Stimulated activated CD4-positive, alpha-beta T cell treated with anti-CD3 and anti-CD28 coated beads, Interleukin-1b, Interleukin-23, amount 100 ng/mL, for 1 hour (primary cell): ENCODE results near the gene ARHGAP42.

Experiments used
- DNase-seq, 2 donors: peaks; one replicate each; pipeline ENCODE4 v3.0.0-alpha.2; 2020; ENCODE audit warnings: low read depth in 2 of 2

The ARHGAP42 gene

DNA sequence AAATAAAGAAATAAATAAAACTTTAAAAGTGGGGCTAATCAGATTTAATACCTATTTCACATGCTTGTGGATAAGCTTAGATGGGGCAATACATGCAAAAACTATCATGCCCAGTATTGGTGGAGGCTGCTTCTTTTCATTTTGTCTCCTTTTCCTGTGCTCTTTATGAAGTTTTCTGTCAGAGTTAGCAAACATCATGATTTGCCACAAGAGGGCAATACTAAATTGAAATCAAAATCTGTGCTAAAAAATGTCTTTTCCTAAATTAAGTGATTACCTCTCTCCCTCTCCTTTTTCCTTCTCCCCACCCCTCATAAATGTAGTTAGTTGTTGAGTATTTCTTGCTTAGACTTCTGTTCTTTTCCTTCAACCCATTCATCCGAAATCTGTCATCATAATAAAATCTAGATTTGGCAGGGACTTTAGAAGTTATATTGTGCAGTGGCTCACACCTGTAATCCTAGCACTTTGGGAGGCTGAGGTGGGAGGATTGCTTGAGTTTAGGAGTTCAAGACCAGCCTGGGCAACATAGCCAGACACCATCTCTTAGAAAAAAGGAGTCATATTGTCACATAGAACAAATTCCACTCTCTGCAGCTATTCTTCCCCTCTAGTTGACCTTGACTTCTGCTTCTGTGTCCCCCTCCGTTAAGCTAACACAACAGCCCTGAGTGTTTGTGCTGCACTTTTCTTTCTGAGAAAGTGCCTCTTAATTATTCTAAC lies 4.7 kb upstream of the ARHGAP42 start:
- DNase-seq = no peak

DNA sequence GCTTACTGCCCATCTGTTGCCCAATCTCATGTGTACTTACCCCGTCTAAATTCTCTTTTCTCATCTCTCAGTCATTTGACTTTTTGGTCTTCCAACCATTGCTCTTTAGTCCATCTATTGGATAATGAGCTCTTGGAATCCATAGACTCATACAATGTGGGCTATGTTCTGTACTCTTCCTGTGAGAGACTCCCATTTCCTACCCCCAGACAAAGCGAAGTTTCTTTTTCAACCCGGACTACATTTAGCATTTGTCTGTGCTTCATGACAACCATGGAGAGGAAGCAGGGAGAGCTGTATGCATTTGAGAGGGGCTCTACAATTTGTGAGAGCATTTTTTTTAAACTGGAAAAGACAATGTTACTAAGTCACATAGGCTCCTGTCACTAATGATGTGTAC lies 4.0 kb upstream of the ARHGAP42 start:
- DNase-seq = no peak

DNA sequence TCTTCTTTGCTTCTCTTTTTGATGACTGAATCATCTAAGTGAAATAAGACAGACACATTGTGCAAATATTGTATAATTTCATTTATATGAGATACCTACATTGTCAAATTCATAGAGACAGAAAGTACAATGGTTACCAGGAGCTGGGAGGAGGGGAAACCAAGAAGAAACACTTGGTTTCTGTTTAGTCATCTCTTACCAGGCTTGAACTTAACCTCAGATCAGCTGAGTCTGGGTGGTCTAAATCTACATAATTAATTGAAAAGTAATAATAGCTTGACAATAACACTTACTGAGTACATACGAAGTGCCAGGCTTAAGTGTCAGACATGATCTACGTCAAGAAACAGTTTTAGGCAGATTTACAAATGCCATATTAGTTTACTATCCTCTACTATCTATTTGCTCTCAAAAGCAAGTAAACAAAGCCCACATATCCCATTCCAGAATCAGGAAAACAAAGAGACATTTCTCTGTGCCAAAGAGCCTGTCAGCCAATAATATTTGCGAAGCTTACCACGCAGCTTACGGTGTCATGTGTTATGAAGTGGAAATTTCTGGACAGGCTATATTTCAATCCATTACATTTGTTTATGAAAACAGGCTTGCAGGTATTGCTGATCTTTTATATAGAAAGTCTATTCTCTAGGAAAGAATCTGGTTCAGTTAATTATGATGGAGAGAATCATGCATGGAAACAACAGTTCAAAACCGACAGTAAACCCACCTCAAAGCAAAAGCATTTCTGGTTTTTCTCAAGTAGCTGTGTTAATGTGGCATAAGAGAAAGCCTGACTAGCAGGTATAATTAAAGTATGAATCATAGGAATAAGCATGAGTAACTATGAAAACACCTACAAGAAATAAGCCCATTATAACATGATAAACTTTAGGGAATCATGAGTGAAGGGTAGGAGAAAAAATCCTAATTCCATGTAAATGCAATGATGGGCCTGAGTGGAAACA lies 2.7 kb upstream of the ARHGAP42 start:
- no peak for DNase-seq

DNA sequence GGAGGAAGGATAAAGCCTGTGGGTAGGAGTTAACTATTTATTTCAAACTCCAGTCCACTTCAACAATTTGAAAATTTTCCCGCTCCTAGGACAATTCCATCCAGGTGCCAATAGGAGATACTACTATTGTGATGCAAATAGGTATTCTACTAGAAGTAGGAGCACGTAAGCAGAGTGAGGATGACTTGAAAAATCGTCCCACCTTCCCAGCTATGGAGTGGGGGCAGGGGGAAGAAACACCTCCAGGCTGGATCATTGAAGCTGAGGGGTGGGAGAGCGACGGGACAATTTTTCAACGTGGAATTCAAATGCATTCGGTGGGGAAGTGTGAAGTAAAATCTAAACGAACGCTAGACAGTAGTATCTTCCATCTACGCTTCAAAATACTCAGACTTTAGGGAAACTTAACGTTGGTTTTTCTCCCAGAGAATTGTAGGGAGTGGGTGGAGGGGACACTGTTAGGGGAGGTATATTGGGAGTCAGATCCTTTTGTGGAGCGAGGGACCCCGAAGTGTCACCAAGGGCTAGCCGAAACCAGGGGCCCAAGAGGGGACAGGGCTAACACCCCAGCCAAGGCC lies 523 bp upstream of the ARHGAP42 start:
- no peak for DNase-seq

DNA sequence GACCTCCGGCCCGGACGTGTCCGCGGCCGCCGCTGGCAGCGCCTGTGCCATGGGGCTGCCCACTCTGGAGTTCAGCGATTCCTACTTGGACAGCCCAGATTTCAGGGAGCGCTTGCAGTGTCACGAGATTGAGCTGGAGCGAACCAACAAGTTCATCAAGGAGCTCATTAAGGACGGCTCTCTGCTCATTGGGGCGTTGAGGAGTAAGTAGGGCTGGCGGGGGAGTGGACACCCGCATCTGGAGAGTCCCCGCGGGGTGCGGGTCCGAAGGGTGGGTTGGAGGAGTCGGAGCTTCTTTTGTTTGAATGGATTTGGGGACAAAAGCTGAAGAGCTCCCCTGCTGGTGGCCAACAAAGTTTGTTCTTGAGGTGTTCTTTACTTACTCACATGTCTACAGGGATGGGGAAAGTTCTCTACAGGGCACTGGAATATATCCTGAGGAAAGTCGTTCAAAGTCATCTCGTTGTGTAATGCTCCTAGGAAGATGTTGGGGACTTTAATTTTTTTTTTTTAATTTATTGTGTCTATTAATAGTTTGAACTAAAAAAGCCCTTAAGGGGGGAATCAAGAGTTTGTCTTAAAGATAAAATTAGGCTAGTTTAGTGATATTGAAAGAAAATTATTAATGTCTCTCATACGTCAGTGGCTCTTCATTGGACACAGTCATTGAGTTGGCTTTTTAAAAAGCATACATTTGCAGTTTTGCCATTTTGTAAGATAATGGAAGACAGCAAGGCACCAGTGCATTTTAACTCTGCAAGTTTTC lies 725 bp downstream of the ARHGAP42 start:
- no peak for DNase-seq

DNA sequence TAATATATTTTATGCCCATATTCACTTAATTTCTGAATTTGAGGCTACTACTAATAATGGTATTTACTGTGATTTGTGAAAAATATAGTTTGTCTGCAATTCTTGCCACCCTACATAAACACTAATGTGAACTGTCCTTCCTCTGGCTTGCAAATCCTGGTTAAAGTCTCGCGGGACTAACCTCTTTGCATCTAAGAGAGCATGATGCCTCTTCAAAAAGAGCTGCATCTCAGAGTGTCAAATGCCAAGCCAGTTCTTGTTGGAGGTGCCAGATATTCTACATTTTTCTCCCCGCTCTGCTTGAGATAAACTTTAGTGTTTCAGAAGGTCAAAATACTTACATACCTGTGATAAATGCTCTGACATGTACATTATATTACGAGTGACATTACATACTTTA lies 2.1 kb downstream of the ARHGAP42 start:
- no peak for DNase-seq

DNA sequence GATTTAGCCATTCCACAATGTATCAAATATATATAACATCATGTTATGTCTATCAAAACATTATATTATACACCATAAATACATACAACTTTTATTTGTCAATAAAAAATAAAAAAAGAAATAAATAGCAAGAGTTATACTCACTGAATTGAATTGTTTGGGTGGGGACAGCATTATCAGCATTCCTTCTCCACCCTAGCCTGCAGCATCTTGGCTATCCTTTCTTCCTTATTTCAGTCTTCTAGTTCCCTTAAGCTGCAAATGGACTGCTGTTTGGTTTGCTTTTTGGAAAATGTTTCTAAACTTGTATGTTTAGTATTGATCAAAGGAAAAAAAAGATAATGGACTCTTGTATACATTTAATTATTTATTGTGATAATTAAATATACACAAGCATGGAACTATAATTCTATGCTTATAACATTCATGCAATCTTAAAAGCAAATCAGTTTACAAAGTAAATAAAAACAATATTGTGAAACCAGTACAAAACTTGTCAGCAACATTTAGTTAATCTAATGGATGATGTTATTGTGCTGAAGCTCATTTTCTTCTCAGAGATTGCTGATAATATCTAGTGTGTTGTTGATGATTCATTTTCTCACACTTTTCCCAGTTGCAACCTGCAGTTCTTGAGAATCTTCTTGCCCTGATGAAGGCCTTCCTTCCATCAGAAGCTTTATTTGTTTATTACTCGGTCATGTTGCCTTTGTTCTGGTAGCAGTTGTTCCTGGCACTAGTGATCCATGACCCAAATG lies 5.0 kb downstream of the ARHGAP42 start:
- no peak for DNase-seq

DNA sequence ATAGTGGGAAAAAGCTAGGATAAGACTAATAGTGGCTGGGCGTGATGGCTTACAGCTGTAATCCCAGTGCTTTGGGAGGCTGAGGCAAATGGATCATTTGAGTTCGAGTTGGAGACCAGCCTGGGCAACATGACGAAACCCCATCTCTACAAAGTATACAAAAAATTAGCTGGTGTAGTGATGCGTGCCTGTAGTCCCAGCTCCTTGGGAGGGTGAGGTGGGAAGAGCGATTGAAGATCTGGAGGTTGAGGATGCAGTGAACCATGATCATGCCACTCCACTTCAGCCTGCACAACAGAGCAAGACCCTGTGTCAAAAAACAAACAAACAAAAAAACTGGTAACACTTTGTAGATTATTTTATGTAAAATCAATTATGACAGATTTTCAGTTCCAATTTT lies 8.8 kb downstream of the ARHGAP42 start:
- DNase-seq = no peak

DNA sequence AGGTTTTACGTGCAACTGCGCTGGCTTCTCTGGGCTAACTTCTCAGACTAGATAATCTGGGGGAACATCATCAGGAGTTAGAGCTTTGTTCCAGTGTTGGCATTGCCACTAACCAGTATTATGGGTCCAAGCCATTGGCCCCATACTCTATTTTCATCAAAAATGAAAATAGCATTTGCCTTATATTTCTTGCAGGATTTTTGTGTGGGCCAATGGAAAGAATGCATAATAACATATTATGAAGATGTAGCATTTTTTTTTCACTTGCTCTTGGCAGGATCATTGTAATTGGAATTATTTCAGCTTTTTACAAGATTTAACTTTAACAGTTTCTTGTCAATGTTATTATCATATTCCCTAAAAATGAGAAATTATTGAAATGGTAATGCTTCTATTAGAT lies 16.1 kb downstream of the ARHGAP42 start:
- no peak for DNase-seq

DNA sequence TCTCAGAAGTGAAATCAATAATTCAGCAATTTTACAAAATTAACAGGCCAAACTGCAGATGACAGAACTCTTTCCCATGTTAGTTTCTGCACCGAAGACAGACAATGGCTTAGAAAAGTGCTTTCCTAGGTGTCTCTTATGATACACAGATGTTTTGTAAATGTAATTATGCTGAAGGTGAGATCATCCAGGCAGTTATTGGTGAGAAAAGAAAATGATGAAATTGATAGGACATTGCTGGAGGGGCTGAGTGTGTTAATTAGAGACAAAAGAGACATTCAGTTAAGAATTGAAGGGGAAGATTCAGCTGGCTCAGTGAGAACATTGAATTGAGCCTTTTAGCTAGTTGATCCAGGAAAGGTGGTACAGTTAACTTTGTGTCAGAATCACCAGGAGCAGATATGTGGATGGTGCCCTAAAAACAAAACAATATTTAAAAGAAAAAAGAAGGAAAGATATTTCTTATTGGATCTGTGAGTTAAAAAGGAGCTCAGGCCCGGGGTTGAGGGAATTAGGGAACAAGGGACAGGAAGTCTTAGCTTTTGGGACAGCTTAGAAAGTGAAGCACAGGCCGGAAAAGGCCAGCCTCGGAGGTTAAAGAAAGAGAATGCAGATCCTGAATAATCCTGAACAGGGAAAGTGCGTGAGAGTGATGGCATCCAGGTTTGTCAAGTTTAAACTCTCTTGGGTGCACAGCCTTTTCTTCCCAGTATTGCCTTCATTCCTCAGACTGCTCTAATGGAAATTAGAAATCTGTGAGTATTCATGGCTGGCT lies 16.9 kb downstream of the ARHGAP42 start:
- no peak for DNase-seq

DNA sequence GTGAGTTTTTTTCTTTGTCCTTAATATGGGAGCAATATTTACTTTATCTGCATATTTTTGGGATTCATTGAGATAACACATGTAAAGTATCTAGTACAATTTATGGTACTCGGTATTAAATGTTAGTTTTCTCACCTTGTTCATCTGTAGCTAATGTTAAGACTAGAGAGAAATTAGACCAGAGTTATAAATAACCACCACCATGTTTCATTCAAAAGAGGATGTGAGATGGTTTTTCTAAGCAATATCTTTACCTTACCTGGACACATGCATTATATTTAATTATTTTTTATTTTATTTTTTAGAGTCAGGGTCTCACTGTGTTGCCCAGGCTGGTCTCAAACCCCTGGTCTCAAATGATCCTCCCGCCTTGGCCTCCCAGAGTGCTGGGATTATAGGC lies 18.4 kb downstream of the ARHGAP42 start:
- no peak for DNase-seq

DNA sequence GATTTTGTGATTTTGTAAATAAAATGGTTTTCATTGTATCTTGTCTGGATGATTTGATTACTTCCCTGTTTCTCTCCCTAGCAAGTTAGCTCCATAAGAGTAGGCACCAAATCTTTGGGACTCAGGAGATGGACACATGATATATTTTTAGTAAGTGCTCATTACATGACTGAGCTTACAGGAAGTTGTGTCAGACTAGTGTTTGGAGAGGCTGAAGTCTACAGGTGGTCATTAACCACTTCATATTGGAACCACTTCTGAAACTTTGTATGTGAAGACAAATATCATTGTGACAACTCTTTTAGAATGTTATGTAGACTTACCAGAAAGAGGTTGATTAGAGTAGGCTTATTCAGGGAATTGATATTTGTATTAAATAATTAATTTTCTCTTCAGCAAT lies 19.1 kb downstream of the ARHGAP42 start:
- DNase-seq = no peak

DNA sequence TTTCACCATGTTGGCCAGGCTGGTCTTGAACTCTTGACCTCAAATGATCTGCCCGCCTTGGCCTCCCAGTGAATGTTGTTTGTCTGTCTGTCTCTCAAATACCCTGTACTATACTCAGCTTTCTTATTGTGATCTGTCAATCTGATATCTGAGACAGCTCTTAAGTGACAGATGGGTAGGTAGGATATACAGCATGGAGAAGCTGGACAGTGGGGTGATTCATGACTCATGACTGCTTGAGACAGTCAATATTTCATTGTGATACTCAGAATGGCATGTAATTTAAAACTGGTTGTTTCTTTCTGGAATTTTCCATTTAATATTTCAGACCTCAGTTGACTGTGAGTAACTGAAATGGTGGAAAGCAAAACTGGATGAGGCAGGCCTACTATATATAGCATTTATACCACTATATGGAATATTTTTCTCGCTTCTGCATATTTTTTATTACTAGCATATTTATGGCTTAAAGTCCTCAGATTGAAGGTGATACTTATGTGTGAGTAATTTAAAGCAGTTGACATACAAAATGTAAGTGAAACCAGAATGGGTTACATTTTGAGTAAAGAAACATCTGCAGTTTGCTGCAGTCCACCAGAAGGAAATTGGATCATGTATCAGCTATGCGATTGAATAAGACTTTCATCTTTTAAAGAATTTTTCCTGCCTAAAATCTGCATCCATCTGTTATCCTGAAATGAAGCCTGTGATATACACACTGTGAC lies 22.3 kb downstream of the ARHGAP42 start:
- DNase-seq = no peak

DNA sequence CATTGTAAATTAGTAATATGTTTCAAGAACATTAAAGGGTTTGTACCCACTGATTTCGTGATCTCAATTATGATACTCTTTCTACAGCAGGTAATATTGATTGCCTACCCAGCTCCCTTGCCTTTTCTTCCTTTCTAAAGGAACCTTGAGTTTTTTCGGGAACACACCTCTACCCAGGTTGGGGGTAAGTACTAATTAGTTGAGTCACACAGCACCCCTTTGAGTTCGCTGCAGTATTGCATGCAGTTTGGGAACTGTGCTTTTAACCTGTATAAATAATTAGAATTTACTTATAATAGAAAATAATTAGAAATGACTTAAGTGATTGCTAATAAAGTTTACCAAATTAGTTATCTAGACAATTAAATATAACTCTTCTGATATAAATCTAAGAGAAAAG lies 24.9 kb downstream of the ARHGAP42 start:
- DNase-seq = no peak

DNA sequence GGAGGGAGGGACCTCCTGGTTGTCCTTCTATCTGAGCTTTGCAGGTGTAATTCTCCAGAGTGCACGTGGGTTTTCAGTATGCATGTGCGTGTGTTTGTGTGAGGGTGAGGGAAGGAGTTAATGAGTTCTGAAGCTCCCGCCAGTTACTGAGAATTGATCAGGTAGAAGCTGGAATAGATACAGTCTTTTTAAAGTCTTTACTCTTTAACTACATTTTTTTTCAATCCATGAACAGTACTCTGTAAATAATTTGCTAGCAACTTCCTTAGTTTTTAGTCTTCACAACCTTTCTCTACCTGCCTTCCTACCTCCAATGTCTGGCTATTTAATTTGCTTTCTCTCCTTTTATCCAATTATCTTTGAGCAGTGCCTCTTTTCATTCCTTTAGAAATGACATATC lies 25.5 kb downstream of the ARHGAP42 start:
- DNase-seq = no peak

DNA sequence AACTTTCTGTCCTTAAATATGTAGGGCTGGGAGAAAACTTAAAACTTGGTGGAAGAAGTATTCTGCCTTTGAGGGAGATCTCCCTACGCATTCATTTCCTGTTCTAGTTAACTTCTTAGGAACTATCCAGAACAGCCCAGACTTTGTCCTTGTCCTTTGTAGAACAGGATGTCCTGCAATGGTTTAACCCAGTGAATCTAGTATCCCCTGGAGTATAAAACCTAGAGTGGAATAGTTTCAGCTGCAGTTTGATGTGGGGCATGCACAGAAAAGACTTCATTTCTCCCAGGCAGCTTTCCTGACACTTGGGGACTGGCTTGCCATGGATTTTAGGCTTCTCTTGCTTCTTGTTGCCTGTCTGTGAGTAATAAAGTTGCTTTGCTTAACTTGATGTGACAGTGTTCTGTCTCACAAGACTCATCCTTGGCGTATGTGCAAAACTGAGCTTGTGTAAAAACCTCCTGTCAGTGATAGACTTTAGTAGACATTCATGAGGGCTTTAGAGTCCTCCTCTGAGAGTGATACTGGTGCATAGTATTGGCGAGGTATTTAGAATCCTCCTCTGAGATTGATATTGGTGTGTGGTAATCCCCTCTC lies 28.2 kb downstream of the ARHGAP42 start:
- DNase-seq = no peak

DNA sequence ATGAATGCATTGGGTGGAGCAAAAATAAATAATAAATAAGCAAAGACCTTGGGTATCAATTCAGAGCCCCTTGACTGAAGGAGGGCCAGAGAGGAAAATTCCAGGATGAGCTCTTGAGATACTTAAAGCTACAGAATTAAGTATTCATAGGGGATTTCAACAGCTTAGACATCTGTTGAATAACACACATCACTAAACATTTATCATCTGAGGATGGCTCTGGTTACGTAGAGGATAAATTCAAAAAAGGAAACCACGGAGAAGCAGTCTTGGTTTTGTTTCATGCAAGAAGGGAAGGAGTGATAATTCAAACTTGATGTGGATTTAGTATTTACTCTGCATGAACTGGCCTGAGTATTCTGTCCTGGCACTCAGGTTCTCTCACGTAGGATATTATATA lies 29.8 kb downstream of the ARHGAP42 start:
- DNase-seq = no peak

DNA sequence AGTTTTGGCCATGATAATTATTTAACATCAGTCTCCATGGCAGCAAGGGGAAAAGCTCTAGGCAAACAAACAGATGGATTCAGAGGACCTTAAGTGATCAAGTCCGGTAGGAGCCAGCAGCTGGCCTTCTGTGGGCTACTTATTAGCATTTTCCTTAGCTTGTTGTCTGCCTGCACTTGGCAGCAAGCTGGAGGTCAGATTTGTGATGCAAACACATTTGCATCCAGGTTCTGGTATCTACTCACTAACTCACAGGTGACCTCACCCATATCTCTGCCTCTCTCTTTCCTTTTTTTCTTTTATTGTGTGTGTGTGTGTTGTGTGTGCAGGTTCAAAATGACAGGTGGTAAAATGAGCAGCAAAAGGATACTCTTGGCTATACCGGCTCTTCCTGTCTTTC lies 32.3 kb downstream of the ARHGAP42 start:
- no peak for DNase-seq

DNA sequence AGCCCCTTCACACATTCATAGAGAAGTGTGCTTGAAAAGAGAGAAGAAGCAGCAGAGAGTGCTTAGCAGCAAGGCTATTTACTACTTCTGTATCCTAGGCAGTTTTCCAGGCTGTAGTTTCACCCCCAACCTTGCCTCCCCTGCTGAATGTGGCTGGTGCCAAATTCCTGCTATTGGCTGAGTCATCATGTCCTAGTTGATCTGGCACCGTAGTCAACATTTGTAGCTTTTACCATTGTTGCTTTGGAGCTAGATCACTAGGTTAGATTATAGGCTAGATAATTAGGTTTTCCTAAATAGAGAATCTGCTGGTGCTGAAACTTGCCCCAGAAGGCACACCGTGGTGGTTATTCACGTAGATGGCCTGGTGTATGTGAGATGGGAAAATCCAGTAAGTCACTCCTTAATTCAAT lies 32.7 kb downstream of the ARHGAP42 start:
- no peak for DNase-seq
